ENCODE results near the gene C2orf66. TPM values are rescaled to one million over a fixed set of nuclear protein-coding genes. Genes with fewer than 3 reads are reported as not detected.
A peak's percentile ranks its signal among the peaks of the same experiment; 100 is the strongest.

Gene C2orf66
- total and polyA plus RNA-seq, 2 donors (not counting 1 experiment from before 2014, with no cell fraction given): not detected

- ChIA-PET CTCF (interaction anchor here (1.1 kb wide), 1 partner anchor 57 kb away, joined by 3 read pairs; no protein-coding TSS in a partner anchor), POLR2A (no interaction called here)
- WGBS (ENCODE audit: insufficient coverage): 56% methylated on average over 1 of the region's 2 CpGs
- H3K4me1 Mint-ChIP-seq: no peaks in the 10 kb centered on the region
- no peaks in the 10 kb centered on the region for H3K9me3 Mint-ChIP-seq (ENCODE audit: insufficient read depth)
- Histone ChIP-seq H4K20me1 (ENCODE audit: control insufficient read depth, insufficient read depth, low read length, poor library complexity, severe bottlenecking) (no peaks in the 10 kb centered on the region), H3K9me3 (ENCODE audit: control extremely low read depth in 1 of 3, control insufficient read depth in 2 of 3, insufficient read depth in 1 of 3, low read length in 2 of 3) (no peaks in the 10 kb centered on the region), H3K4me2 (replicated peaks; ENCODE audit: low read depth, low read length, poor library complexity, severe bottlenecking) (no peak overlapping the region), H3K36me3 (replicated peaks in 1 of 2; ENCODE audit: control extremely low read depth in 1 of 2, control insufficient read depth in 1 of 2, extremely low read depth in 1 of 2, insufficient read depth in 2 of 2, low read length in 1 of 2) (no peaks in the 10 kb centered on the region), H3K27ac (ENCODE audit: low read length in 2 of 2) (no peak overlapping the region), H3K4me3 (ENCODE audit: control extremely low read depth in 1 of 5, extremely low read depth in 1 of 5, insufficient read depth in 1 of 5, low read depth in 2 of 5, low read length in 4 of 5) (no peak overlapping the region), H3K27me3 (replicated peaks in 1 of 4; ENCODE audit: control extremely low read depth in 1 of 4, control insufficient read depth in 3 of 4, insufficient read depth in 4 of 4, low read length in 3 of 4) (peaks cover 0 to 17% (median 6%) of the 10 kb centered on the region in 4 experiments), H3K4me1 (ENCODE audit: control insufficient read depth in 2 of 2, insufficient read depth in 2 of 2, low read length in 2 of 2) (no peaks in the 10 kb centered on the region), H3K9ac (ENCODE audit: low read length) (no peak overlapping the region), H3K79me2 (ENCODE audit: control insufficient read depth, insufficient read depth, low read length) (no peaks in the 10 kb centered on the region), H2AFZ (ENCODE audit: insufficient read depth, low read depth, low read length, poor library complexity, severe bottlenecking) (no peak overlapping the region)
- no peak for ATAC-seq (ENCODE audit: low read depth)
- H3K4me3 Mint-ChIP-seq: no peak overlapping the region
- H3K27me3 Mint-ChIP-seq: peaks cover 57% of the 10 kb centered on the region
- no peak overlapping the region for H3K27ac Mint-ChIP-seq
- DNase-seq: no peak
- intact Hi-C loops (cut with micrococcal nuclease): no loop called here
- TF ChIP-seq CTCF (IDR thresholded peaks at IDR 0.05): no peak
- TF ChIP-seq EZH2 (IDR thresholded peaks at IDR 0.05; ENCODE audit: borderline replicate concordance, insufficient read depth, low read depth, low read length, poor library complexity, severe bottlenecking): no peak
Observed at GRCh38 chr2:196808083-196808665, 981 bp downstream of the C2orf66 start.

- Mint-ChIP-seq H3K27ac (no peak overlapping the region), H3K4me3 (no peak overlapping the region), H3K9me3 (ENCODE audit: insufficient read depth) (no peaks in the 10 kb centered on the region), H3K4me1 (peaks cover 3% of the 10 kb centered on the region), H3K27me3 (peaks cover 33% of the 10 kb centered on the region)
- no peak overlapping the region for H3K4me2 ChIP-seq (replicated peaks; ENCODE audit: low read depth, low read length, poor library complexity, severe bottlenecking)
- no CpG with 5 or more reads among the region's 1 CpG for WGBS (ENCODE audit: insufficient coverage)
- peak overlapping the region; percentile 27 for H2AFZ ChIP-seq (ENCODE audit: insufficient read depth, low read depth, low read length, poor library complexity, severe bottlenecking)
- ChIA-PET POLR2A (interaction anchor here (0.5 kb wide), 1 partner anchor 688 kb away, joined by 3 read pairs; no protein-coding TSS in a partner anchor), CTCF (no interaction called here)
- H3K9me3 ChIP-seq (ENCODE audit: control extremely low read depth in 1 of 3, control insufficient read depth in 2 of 3, insufficient read depth in 1 of 3, low read length in 2 of 3): no peaks in the 10 kb centered on the region
- TF ChIP-seq EZH2 (IDR thresholded peaks at IDR 0.05; ENCODE audit: borderline replicate concordance, insufficient read depth, low read depth, low read length, poor library complexity, severe bottlenecking): no peak
- no peak for TF ChIP-seq CTCF (IDR thresholded peaks at IDR 0.05)
- intact Hi-C loops (cut with micrococcal nuclease): no loop called here
- H3K4me1 ChIP-seq (ENCODE audit: control insufficient read depth in 2 of 2, insufficient read depth in 2 of 2, low read length in 2 of 2): peaks cover 0 to 6% of the 10 kb centered on the region in 2 donors
- no peak overlapping the region for H3K4me3 ChIP-seq (ENCODE audit: control extremely low read depth in 1 of 5, extremely low read depth in 1 of 5, insufficient read depth in 1 of 5, low read depth in 2 of 5, low read length in 4 of 5)
- ATAC-seq (ENCODE audit: low read depth) (no peak), DNase-seq (no peak)
- H3K9ac ChIP-seq (ENCODE audit: low read length): no peak overlapping the region
- H3K27me3 ChIP-seq (replicated peaks in 1 of 4; ENCODE audit: control extremely low read depth in 1 of 4, control insufficient read depth in 3 of 4, insufficient read depth in 4 of 4, low read length in 3 of 4): peaks cover 0 to 14% (median 3%) of the 10 kb centered on the region in 4 experiments
- no peaks in the 10 kb centered on the region for H3K36me3 ChIP-seq (replicated peaks in 1 of 2; ENCODE audit: control extremely low read depth in 1 of 2, control insufficient read depth in 1 of 2, extremely low read depth in 1 of 2, insufficient read depth in 2 of 2, low read length in 1 of 2)
- H3K79me2 ChIP-seq (ENCODE audit: control insufficient read depth, insufficient read depth, low read length): peaks cover 7% of the 10 kb centered on the region
- H3K27ac ChIP-seq (ENCODE audit: low read length in 2 of 2): no peak overlapping the region
- no peaks in the 10 kb centered on the region for H4K20me1 ChIP-seq (ENCODE audit: control insufficient read depth, insufficient read depth, low read length, poor library complexity, severe bottlenecking)
Observed at GRCh38 chr2:196804381-196804780, 4.8 kb downstream of the C2orf66 start.

Data from B cell (primary cell).